GM23248 (cell line): ENCODE measurements around the gene ARHGAP4. TPM values are rescaled to one million over a fixed set of nuclear protein-coding genes. Genes with fewer than 3 reads are reported as not detected.

Experiments used
- DNase-seq: peaks from one replicate; pipeline ENCODE4 v3.0.0-alpha.2; 2015
- H2AFZ ChIP-seq: fragments of 200-600 bp; sonication (generic); 2 replicates; pipeline ENCODE4 v1.6.1; 2016; ENCODE audit warnings: antibody characterized with exemption
- H3F3A ChIP-seq: fragments of 200-600 bp; sonication (generic); 2 replicates; pipeline ENCODE4 v1.6.1; 2016; ENCODE audit warnings: mild to moderate bottlenecking, antibody characterized with exemption, mixed run types; ENCODE audit not compliant: insufficient read depth
- H3K27ac ChIP-seq: fragments of 200-600 bp; sonication (generic); 2 replicates; pipeline ENCODE4 v1.5.1; 2016; ENCODE audit warnings: mild to moderate bottlenecking
- H3K27me3 ChIP-seq: fragments of 200-600 bp; sonication (generic); replicated peaks from 2 replicates; pipeline ENCODE4 v1.6.1; 2016; ENCODE audit warnings: mild to moderate bottlenecking; ENCODE audit not compliant: insufficient read depth
- H3K36me3 ChIP-seq: fragments of 200-600 bp; sonication (generic); 2 replicates; pipeline ENCODE4 v1.6.1; 2016; ENCODE audit warnings: low read depth, mild to moderate bottlenecking
- H3K4me1 ChIP-seq: fragments of 200-600 bp; sonication (generic); 2 replicates; pipeline ENCODE4 v1.6.1; 2016; ENCODE audit warnings: mild to moderate bottlenecking; ENCODE audit not compliant: insufficient read depth
- H3K4me2 ChIP-seq: fragments of 200-600 bp; sonication (generic); one replicate; pipeline ENCODE4 v1.6.1; 2016; ENCODE audit warnings: mild to moderate bottlenecking; ENCODE audit not compliant: unreplicated experiment
- H3K4me3 ChIP-seq: fragments of 200-600 bp; sonication (generic); 2 replicates; pipeline ENCODE4 v1.5.1; 2016; ENCODE audit warnings: mild to moderate bottlenecking
- H3K79me2 ChIP-seq: fragments of 200-600 bp; sonication (generic); 2 replicates; pipeline ENCODE4 v1.6.1; 2016; ENCODE audit warnings: mild to moderate bottlenecking; ENCODE audit not compliant: insufficient read depth
- H3K9ac ChIP-seq: fragments of 200-600 bp; sonication (generic); 2 replicates; pipeline ENCODE4 v1.6.1; 2016; ENCODE audit warnings: mild to moderate bottlenecking
- H3K9me2 ChIP-seq: fragments of 200-600 bp; sonication (generic); 2 replicates; pipeline ENCODE4 v1.6.1; 2016; ENCODE audit warnings: mixed run types, mild to moderate bottlenecking, moderate library complexity; ENCODE audit not compliant: insufficient read depth
- H3K9me3 ChIP-seq: fragments of 200-600 bp; sonication (generic); one replicate; pipeline ENCODE4 v1.6.1; 2017; ENCODE audit warnings: low read depth
- H4K20me1 ChIP-seq: fragments of 200-600 bp; sonication (generic); 2 replicates; pipeline ENCODE4 v1.6.0; 2016; ENCODE audit not compliant: insufficient read depth
- EZH2 ChIP-seq: fragments of 200-600 bp; sonication (generic); IDR thresholded peaks from 2 replicates; pipeline ENCODE4 v1.6.1; 2018; ENCODE audit warnings: antibody characterized with exemption, mild to moderate bottlenecking; ENCODE audit not compliant: insufficient read depth, poor library complexity, severe bottlenecking
- EZH2phosphoT487 ChIP-seq: fragments of 200-600 bp; sonication (generic); IDR thresholded peaks from 2 replicates; pipeline ENCODE4 v1.6.1; 2018; ENCODE audit warnings: antibody characterized with exemption, moderate library complexity, mild to moderate bottlenecking, low read depth; ENCODE audit not compliant: insufficient read depth
- WGBS, 2 experiments: methylation state at CpG; one replicate each; pipeline ENCODE4 v1.1.6; 2015 to 2017; ENCODE audit warnings: low lambda C conversion rate in 2 of 2, low coverage in 1 of 2; ENCODE audit errors: missing lambda C conversion rate in 2 of 2; 5-methylcytosine and 5-hydroxymethylcytosine counted together
- in situ Hi-C: fragments of 300-500 bp; cut with MboI; formaldehyde crosslinking; loops from 2 replicates; pipeline ENCODE4 v1.15.0; 2020
- polyA plus RNA-seq: library from polyadenylated mRNA; unstranded; fragments of >200 nt; fragmentation: Nextera tagmentation; extraction: Ambion mirVana; gene quantifications from 2 replicates; pipeline ENCODE4 v1.2.1, GENCODE V29; 2016
- total RNA-seq: library from RNA; depleted of rRNA; stranded (reverse); fragments of >200 nt; shearing (Covaris generic); gene quantifications from 2 replicates; pipeline ENCODE4 v1.2.3, GENCODE V29; 2014

The ARHGAP4 gene
- total and polyA plus RNA-seq, 2 experiments from 2014 or later, result 0.45 to 2.8 TPM

GRCh38 chrX:153869473-153870287, 56.4 kb downstream of the ARHGAP4 start:
- H3K27me3 ChIP-seq, result no peaks in the 10 kb centered on the region

GRCh38 chrX:153868576-153869472, 57.2 kb downstream of the ARHGAP4 start:
- H3K4me2 ChIP-seq, result no peak overlapping the region
- no peak overlapping the region for H2AFZ ChIP-seq
- H3K4me1 ChIP-seq, result no peaks in the 10 kb centered on the region
- DNase-seq, result no peak
- no peaks in the 10 kb centered on the region for H3K9me3 ChIP-seq
- no peaks in the 10 kb centered on the region for H3K9me2 ChIP-seq
- in situ Hi-C loops, result no loop called here
- H3K27me3 ChIP-seq, result no peaks in the 10 kb centered on the region
- no peak overlapping the region for H3K4me3 ChIP-seq
- no peaks in the 10 kb centered on the region for H4K20me1 ChIP-seq
- WGBS, 2 experiments, result 70 to 76% methylated on average over 17 to 24 of the region's 26 CpGs
- H3K27ac ChIP-seq, result no peak overlapping the region
- TF ChIP-seq EZH2phosphoT487 (no peak), EZH2 (no peak)
- H3K9ac ChIP-seq, result no peak overlapping the region
- no peaks in the 10 kb centered on the region for H3K79me2 ChIP-seq
- H3F3A ChIP-seq, result no peaks in the 10 kb centered on the region
- H3K36me3 ChIP-seq, result no peaks in the 10 kb centered on the region

More at GRCh38 chrX:153869473-153870287, 56.4 kb downstream of the ARHGAP4 start:
- Histone ChIP-seq H3K9me2 (no peaks in the 10 kb centered on the region), H3K27ac (no peak overlapping the region), H4K20me1 (no peaks in the 10 kb centered on the region), H3F3A (no peaks in the 10 kb centered on the region), H3K4me3 (no peak overlapping the region), H2AFZ (no peak overlapping the region), H3K4me2 (no peak overlapping the region), H3K79me2 (no peaks in the 10 kb centered on the region), H3K36me3 (no peaks in the 10 kb centered on the region), H3K9me3 (no peaks in the 10 kb centered on the region), H3K4me1 (no peaks in the 10 kb centered on the region), H3K9ac (no peak overlapping the region)
- 73 to 77% methylated on average over 17 to 23 of the region's 31 CpGs for WGBS, 2 experiments
- no peak for DNase-seq
- TF ChIP-seq EZH2 (no peak), EZH2phosphoT487 (no peak)
- in situ Hi-C loops, result no loop called here

GRCh38 chrX:153867671-153868070, 58.4 kb downstream of the ARHGAP4 start:
- Histone ChIP-seq H2AFZ (no peak overlapping the region), H3K9me2 (no peaks in the 10 kb centered on the region), H3K27me3 (no peaks in the 10 kb centered on the region), H3K4me2 (no peak overlapping the region), H3K27ac (no peak overlapping the region), H3K36me3 (no peaks in the 10 kb centered on the region), H4K20me1 (no peaks in the 10 kb centered on the region), H3K4me1 (no peaks in the 10 kb centered on the region), H3K9ac (no peak overlapping the region), H3K4me3 (no peak overlapping the region), H3K9me3 (no peaks in the 10 kb centered on the region), H3F3A (no peaks in the 10 kb centered on the region), H3K79me2 (no peaks in the 10 kb centered on the region)
- TF ChIP-seq EZH2 (no peak), EZH2phosphoT487 (no peak)
- in situ Hi-C loops, result no loop called here
- DNase-seq, result no peak
- WGBS, 2 experiments, result 38 to 62% methylated on average over 2 to 9 of the region's 13 CpGs

- Histone ChIP-seq H3F3A (no peaks in the 10 kb centered on the region), H3K36me3 (no peaks in the 10 kb centered on the region), H3K4me3 (no peak overlapping the region), H3K9me3 (no peaks in the 10 kb centered on the region), H3K9me2 (no peaks in the 10 kb centered on the region), H3K27me3 (no peaks in the 10 kb centered on the region), H3K4me1 (no peaks in the 10 kb centered on the region), H3K4me2 (no peak overlapping the region), H2AFZ (no peak overlapping the region), H3K79me2 (no peaks in the 10 kb centered on the region), H4K20me1 (no peaks in the 10 kb centered on the region), H3K9ac (no peak overlapping the region), H3K27ac (no peak overlapping the region)
- WGBS, 2 experiments, result 48 to 59% methylated on average over 6 to 8 of the region's 9 CpGs
- DNase-seq, result no peak
- in situ Hi-C loops, result no loop called here
- TF ChIP-seq EZH2 (no peak), EZH2phosphoT487 (no peak)
Observed at GRCh38 chrX:153867139-153867538, 58.9 kb downstream of the ARHGAP4 start.
